Measurements from ENCODE around the gene TPRX2.
A peak's percentile ranks its signal among the peaks of the same experiment; 100 is the strongest.
"Not testable (repeated sequence)": the region's sequence is repeated elsewhere in the genome, so short reads cannot be mapped to it uniquely, and the experiment has no call there.

The TPRX2 gene, protein sequence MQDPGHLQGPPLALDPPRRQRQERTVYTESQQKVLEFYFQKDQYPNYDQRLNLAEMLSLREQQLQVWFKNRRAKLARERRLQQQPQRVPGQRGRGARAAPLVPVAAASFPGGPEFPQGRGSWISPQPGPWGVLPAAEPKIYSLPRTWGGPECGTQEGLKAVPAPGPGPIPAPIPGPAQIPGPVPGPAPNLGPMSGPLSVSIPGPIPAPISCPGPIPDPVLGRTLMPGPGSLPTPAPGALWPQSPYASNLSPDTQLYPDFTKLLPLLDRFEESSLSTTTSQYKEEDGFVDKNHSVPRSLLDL

DNA sequence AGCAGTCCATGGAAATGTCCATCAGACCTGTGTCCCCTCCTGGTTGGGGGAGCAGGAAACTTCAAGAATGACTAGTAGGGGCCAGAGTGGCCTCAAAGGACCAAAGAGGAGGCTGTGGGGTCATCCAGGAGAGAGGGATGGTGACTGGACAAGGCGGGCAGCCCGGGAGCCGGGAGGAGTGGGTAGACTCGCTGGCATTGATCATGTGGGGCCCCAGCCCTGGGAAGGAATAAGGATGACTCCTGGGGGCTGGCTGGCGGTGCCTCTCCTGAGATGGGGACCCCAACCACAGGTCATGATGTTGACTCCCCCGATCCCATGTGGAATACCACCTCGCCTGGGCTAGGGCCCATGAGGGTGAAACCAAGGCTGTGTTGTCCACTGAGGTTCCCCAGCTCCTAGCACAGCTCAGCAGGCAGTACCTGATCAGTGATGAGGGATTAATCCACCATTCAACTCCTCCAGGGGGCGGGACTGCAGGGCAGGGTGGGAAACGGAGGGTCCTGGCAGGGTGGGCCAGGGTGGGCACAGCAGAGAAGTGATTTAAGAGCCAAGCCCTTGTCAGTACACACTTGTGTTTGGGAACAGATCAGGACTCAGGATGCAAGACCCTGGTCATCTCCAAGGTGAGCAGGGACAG is at the start of gene TPRX2:
TSS of gene TPRX2 (plus strand) at position 590 of the 640 bp plus-strand sequence. CDS start at position 602, 12 bp downstream.
- not testable (repeated sequence) for H3K36me3 ChIP-seq (ENCODE audit: control insufficient read depth, insufficient read depth, low read length); DNase-seq (ENCODE audit: extremely low read depth, insufficient read length); H3K4me3 ChIP-seq (replicated peaks; ENCODE audit: low read depth, low read length); H3K27me3 ChIP-seq (replicated peaks; ENCODE audit: control insufficient read depth, insufficient read depth, low read length)

DNA sequence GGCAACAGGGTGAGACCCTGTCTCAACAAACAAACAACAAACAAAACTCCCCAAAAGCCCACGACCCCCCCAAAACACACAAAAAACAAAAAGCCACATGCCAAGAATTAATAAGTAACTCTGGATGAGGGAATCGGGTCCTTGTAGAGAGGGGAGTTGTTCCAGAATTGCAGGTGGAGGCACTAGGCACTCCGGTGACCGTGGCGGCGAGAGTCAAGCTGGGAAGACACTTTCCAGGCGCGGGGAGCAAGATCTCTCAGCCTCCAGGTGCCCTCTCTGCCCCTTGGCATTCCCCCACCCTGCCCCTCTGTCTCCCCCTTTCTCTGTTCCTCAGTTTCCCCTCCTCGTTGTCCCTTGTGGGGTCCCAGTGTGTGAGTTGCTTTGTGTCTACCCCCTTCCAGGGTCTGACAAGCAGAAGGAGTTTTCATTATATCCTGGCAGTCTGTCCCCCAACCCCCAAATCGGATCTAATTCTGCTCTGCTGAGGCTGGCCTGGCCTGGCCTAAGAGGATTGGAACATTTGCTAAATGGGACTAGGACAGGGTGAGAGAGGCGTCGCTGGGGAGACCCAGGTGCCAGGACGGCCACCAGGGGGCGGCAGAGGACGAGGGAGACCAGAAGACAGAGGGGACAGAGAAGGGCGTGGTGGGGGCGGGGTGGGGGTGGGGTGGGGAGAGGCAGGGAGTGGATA is 45.6 kb upstream of the TPRX2 start:
- H3K36me3 ChIP-seq (ENCODE audit: control insufficient read depth, insufficient read depth, low read length), result no peaks in the 10 kb centered on the region
- TF ChIP-seq, protein P1, sequence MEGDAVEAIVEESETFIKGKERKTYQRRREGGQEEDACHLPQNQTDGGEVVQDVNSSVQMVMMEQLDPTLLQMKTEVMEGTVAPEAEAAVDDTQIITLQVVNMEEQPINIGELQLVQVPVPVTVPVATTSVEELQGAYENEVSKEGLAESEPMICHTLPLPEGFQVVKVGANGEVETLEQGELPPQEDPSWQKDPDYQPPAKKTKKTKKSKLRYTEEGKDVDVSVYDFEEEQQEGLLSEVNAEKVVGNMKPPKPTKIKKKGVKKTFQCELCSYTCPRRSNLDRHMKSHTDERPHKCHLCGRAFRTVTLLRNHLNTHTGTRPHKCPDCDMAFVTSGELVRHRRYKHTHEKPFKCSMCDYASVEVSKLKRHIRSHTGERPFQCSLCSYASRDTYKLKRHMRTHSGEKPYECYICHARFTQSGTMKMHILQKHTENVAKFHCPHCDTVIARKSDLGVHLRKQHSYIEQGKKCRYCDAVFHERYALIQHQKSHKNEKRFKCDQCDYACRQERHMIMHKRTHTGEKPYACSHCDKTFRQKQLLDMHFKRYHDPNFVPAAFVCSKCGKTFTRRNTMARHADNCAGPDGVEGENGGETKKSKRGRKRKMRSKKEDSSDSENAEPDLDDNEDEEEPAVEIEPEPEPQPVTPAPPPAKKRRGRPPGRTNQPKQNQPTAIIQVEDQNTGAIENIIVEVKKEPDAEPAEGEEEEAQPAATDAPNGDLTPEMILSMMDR (IDR thresholded peaks at IDR 0.05; ENCODE audit: insufficient read depth, low read length, poor library complexity, severe bottlenecking), result peak; percentile 69
- DNase-seq (ENCODE audit: extremely low read depth, insufficient read length), result peak; percentile 56
- H3K4me3 ChIP-seq (replicated peaks; ENCODE audit: low read depth, low read length), result no peak overlapping the region
- no peaks in the 10 kb centered on the region for H3K27me3 ChIP-seq (replicated peaks; ENCODE audit: control insufficient read depth, insufficient read depth, low read length)

DNA sequence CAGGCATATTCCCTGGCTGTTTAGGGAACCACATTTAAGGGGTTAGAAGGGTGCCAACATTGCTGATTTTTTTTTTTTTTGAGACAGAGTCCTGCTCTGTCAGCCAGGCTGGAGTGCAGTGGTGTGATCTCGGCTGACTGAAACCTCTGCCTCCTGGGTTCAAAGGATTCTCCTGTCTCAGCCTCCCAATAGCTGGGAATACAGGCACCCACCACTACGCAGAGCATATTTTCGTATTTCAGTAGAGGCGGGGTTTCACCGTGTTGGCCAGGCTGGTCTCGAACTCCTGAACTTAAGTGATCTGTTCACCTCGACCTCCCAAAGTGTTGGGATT is 45.1 kb upstream of the TPRX2 start:
- Histone ChIP-seq H3K27me3 (replicated peaks; ENCODE audit: control insufficient read depth, insufficient read depth, low read length) (no peaks in the 10 kb centered on the region), H3K4me3 (replicated peaks; ENCODE audit: low read depth, low read length) (no peak overlapping the region), H3K36me3 (ENCODE audit: control insufficient read depth, insufficient read depth, low read length) (no peaks in the 10 kb centered on the region)
- no peak for DNase-seq (ENCODE audit: extremely low read depth, insufficient read length)
- TF ChIP-seq, protein P1 (IDR thresholded peaks at IDR 0.05; ENCODE audit: insufficient read depth, low read length, poor library complexity, severe bottlenecking), result no peak

DNA sequence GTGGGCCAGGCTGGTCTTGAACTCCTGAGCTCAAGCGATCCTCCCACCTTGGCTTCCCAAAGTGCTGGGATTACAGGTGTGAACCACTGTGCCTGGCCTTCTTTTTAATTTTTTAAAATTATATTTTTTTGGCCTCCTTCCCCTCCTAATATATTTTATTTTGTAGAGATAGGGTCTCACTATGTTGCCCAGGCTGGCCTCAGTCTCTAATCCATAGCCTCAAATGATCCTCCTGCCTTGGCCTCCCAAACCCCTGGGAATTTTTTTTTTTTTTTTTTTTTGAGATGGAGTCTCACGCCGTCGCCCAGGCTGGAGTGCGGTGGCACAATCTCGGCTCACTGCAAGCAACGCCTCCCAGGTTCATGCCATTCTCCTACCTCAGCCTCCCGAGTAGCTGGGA is 42.8 kb upstream of the TPRX2 start:
- H3K4me3 ChIP-seq (replicated peaks; ENCODE audit: low read depth, low read length); DNase-seq (ENCODE audit: extremely low read depth, insufficient read length); H3K27me3 ChIP-seq (replicated peaks; ENCODE audit: control insufficient read depth, insufficient read depth, low read length); H3K36me3 ChIP-seq (ENCODE audit: control insufficient read depth, insufficient read depth, low read length): not testable (repeated sequence)

DNA sequence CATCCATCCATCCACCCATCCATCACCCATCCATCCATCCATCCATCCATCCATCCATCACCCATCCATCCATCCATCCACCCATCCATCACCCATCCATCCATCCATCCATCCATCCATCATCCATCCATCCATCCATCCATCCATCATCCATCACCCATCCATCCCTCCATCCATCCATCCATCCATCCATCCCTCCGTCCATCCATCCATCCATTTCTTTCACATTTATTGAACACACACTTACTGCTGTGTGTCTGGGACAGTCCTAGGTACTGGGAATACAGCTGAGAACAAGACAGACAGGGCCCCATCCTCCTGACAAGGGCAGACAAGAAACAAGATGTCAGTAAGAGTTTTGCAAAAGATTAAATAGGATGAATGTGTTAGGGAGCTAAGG is 40.8 kb upstream of the TPRX2 start:
- H3K27me3 ChIP-seq (replicated peaks; ENCODE audit: control insufficient read depth, insufficient read depth, low read length); H3K36me3 ChIP-seq (ENCODE audit: control insufficient read depth, insufficient read depth, low read length); H3K4me3 ChIP-seq (replicated peaks; ENCODE audit: low read depth, low read length); DNase-seq (ENCODE audit: extremely low read depth, insufficient read length): not testable (repeated sequence)

DNA sequence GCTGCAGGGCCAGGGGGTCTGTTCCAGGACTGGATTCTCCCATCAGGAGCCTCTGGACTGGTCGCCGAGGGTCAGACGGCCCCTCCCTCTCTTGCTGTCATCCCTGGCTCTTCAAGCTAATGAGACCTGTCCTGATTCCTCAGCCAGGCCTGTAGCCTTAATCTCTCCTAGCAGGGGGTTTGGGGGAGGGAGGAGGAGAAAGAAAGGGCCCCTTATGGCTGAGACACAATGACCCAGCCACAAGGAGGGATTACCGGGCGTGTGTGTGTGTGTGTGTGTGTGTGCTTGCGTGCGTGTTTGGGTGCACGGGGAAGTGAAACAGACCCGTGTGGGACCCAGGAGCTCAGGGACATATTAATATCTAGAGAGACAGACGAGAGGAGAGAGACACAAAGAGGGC is 39.2 kb upstream of the TPRX2 start:
- DNase-seq (ENCODE audit: extremely low read depth, insufficient read length), result no peak

DNA sequence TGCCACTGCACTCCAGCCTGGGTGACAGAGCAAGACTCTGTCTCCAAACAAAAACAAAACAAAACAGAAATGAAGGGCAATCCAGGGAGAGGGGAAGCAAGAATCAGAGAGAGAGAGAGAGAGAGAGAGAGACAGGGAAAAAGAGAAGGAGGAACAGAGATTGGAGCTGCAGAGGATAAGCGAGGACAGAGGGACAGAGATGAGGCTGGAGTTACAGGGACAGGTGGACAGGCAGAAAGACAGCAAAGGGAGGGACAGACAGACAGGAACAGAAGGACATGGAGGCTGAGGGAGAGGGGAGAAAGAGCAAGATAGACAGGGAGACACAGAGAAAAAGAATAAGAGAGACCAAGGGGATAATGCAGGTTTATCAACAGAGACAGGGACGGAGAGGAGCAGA is 38.6 kb upstream of the TPRX2 start:
- no peak overlapping the region for H3K4me3 ChIP-seq (replicated peaks; ENCODE audit: low read depth, low read length)
- TF ChIP-seq, protein P1 (IDR thresholded peaks at IDR 0.05; ENCODE audit: insufficient read depth, low read length, poor library complexity, severe bottlenecking), result no peak
- no peak for DNase-seq (ENCODE audit: extremely low read depth, insufficient read length)
- H3K27me3 ChIP-seq (replicated peaks; ENCODE audit: control insufficient read depth, insufficient read depth, low read length), result peaks cover 3% of the 10 kb centered on the region
- no peaks in the 10 kb centered on the region for H3K36me3 ChIP-seq (ENCODE audit: control insufficient read depth, insufficient read depth, low read length)

More for the DNA sequence above, 39.2 kb upstream of the TPRX2 start:
- Histone ChIP-seq H3K36me3 (ENCODE audit: control insufficient read depth, insufficient read depth, low read length) (no peaks in the 10 kb centered on the region), H3K27me3 (replicated peaks; ENCODE audit: control insufficient read depth, insufficient read depth, low read length) (peaks cover 3% of the 10 kb centered on the region), H3K4me3 (replicated peaks; ENCODE audit: low read depth, low read length) (no peak overlapping the region)
- TF ChIP-seq, protein P1 (IDR thresholded peaks at IDR 0.05; ENCODE audit: insufficient read depth, low read length, poor library complexity, severe bottlenecking), result no peak

Measured in GM06990 (cell line).